Stimulated activated CD8-positive, alpha-beta memory T cell treated with anti-CD3 and anti-CD28 coated beads, Interleukin-7, amount 100 ng/mL, for 24 hours (primary cell): Measurements from ENCODE around the gene SLC13A4.
"Not testable (repeated sequence)": the region's sequence is repeated elsewhere in the genome, so short reads cannot be mapped to it uniquely, and the experiment has no call there.

ENCODE experiments used
- DNase-seq: peaks from one replicate; pipeline ENCODE4 v3.0.0-alpha.2; 2020; ENCODE audit warnings: low read depth

Gene SLC13A4

DNA sequence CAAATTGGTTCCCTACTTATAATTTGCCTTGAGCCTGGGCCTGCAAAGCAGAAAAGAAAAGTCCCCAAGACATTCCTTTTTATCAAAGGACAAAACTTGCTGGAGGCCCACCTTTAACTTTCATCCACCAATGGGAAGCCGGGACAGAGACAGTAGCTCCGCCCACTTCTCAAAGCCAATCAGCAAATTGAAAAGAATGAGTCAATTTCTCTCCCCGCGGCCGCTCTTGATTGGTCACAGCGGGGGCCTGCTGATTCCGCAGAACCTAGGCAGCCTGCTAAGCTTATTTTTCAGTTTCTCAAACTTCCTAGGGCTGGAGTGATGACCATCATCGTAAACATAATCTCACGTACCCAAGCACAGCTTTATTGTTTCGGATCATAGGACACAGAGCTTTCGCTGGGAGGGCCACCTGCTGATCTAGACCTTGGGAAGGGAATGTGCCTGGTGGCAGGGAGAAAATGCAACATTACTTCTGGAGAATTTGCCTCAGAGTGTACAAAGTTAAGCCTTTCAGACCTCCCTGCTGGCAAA lies at the start of gene SLC13A4:
Gene SLC13A4, minus strand, starts transcription at position 51 of the 534 bp plus-strand sequence. CDS start 690 bp downstream, outside the sequence.
- DNase-seq = no peak

- DNase-seq = not testable (repeated sequence)
These were observed 47.9 kb upstream of the SLC13A4 start for GRCh38 chr7:135775915-135776314.

DNA sequence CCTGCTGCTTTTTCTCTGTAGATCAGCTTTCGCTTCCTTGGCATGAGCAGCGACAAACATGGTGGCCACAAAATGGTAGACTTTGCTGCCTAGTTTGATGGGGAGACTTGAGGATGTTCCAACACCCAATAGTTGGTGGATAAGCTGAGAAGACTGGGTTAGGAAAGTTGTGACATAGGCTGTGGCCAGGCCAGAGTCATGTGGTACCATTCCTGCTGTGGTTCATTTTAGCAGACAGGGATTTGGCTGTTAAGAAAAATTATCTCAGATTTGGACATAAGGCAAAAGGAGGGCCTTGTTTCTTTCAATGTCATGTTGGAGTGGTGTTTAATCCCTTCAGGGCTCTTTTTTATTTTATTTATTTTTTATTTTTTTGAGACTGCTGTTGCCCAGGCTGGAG lies 47.2 kb upstream of the SLC13A4 start:
- no peak for DNase-seq

DNA sequence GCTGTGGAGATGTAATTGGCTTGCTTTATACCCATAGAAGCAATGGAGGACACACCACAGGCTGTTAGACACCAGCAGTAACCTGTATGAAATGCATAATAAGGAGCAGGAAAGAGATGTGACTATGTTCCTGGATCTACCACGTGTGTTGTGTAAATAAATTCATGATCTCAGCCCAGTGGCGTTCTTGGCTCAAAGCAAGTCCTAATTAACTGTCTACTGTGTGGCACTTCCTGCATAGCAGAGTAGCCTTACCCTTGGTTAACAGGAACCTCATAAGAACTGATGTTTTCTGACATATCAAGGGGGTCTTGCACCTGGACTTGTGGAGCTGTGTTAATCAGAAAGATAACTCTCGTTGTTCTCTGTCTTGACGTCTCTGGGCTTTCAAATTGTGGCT lies 46.3 kb upstream of the SLC13A4 start:
- no peak for DNase-seq

- no peak for DNase-seq
These were observed 45.5 kb upstream of the SLC13A4 start for GRCh38 chr7:135773464-135773863.

GRCh38 chr7:135772639-135773222 lies 44.7 kb upstream of the SLC13A4 start:
- no peak for DNase-seq

- DNase-seq = no peak
These were observed 44.1 kb upstream of the SLC13A4 start for GRCh38 chr7:135771961-135772638.

- DNase-seq = no peak
These were observed 43.1 kb upstream of the SLC13A4 start for GRCh38 chr7:135771051-135771450.

DNA sequence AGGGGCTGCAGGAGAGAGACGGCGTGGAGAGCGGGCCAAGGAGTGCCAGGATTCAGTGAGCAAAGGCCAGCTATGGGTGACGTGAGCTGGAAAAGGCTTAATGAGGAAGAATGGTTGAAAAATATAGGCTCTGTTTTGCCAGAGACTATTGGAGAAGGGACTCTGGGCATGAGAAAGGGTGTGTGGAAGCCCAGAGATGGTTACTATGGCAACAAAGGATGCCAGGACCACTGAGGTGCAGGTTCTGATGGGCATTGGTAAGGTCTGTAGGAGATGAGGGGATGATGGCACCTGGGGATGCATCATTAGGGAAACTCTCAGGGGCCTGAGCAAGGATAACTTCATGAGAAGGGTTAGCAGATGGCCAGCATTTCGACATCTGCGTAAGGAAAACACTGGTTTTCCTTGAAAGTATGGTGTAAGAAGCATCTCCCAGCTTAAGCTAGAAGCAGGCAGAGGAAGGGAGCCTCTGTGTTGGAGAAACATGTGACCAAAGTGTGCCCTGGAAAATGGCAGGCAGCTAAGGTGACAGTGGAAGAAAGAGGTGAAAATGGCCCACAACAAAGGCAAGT lies 42.2 kb upstream of the SLC13A4 start:
- DNase-seq = no peak

DNA sequence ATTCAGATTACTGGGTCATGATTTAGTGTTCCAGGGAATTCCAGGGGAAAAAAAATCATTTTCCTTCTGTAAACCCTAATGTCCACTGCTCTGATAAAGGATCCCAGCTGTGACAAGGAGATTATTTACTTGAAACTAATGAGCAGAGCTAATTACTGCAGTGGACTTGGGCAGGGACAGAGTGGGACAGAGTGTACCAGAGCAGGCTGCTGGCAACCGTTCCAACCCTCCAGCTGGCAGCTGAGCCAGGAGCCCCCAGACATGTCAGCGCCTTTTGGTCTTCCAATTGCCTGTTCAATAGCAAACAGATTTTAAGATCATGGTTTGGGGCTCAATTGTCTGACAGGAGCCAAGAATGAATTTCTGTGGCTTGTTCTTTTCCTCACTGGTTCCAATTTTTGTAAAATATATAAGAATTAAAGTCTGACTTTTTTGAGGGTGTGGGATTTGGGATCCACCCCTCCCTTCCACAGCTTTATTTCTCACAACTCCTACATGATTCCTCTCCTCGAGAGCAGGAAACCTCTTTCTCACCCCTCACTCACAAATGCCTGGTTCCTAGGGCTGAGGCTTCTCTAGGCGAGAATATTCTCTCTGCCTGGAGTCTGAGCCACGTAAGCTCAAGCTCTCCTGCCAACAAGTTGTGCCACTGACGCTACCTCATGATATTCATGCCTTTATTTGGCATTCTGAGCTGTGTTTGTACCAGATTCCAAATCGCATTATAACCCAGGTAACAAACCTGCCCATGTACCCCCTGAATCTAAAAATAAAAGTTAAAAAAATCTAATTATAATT lies 41.2 kb upstream of the SLC13A4 start:
- no peak for DNase-seq

DNA sequence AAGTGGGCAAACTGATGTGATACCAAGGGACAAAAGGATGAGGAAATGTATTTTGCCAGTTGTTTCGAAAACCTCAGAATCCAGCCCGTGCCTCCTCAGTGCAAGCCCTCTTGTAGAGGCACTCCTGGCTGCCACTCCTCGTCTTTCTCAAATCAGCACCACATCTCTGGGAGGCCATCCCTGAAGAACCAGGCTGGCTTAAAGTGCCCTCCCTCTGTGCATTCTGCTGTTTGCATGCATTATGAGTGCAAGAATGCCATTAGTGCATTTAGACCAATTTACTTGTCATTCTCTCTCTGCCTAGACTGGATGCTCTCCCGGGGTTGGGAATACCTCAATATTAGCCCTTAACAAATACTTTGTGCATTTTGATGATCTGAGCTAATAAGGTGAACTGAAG lies 40.5 kb upstream of the SLC13A4 start:
- DNase-seq = no peak

GRCh38 chr7:135768064-135768463 lies 40.1 kb upstream of the SLC13A4 start:
- no peak for DNase-seq

- DNase-seq = no peak
These were observed 35.3 kb upstream of the SLC13A4 start for GRCh38 chr7:135763261-135763660.

DNA sequence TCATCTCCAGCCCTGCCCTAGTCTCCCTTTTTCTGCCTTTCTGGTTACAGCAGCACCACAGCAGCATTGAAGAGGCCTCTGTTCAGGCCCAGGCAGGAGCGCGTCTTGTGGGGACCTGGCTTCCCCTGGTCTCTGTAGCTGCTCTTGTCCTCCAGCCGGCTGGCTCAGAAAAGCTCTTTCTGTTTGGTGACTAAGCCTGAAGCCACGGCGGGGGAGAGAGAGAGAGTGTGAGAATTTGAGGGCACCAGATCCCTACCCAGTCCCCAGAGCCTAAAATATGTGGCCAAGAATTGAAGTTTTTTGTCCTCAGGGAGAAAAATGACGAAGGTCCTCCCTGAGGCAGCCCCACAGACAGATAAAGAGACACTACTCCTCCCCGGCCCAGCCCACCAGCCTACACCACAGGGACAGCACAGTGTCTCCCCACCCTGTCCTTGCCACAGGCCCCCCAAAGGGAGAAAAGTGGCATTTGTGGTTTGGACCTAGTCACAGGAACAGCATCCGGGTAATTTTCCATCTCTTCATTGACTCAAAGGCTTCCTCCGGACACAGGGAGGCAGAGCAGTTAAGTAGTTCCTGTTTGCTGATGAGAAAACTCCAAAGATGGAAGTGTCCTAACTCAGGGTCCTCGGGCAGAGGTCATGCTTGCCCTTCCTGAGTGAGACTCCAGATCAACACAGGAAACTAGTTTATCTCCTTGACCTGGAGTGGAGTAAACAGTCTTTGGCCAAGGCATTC lies 33.9 kb upstream of the SLC13A4 start:
- no peak for DNase-seq

- DNase-seq = no peak
These were observed 31.5 kb upstream of the SLC13A4 start for GRCh38 chr7:135759532-135759931.

GRCh38 chr7:135758531-135758932 lies 30.5 kb upstream of the SLC13A4 start:
- no peak for DNase-seq

DNA sequence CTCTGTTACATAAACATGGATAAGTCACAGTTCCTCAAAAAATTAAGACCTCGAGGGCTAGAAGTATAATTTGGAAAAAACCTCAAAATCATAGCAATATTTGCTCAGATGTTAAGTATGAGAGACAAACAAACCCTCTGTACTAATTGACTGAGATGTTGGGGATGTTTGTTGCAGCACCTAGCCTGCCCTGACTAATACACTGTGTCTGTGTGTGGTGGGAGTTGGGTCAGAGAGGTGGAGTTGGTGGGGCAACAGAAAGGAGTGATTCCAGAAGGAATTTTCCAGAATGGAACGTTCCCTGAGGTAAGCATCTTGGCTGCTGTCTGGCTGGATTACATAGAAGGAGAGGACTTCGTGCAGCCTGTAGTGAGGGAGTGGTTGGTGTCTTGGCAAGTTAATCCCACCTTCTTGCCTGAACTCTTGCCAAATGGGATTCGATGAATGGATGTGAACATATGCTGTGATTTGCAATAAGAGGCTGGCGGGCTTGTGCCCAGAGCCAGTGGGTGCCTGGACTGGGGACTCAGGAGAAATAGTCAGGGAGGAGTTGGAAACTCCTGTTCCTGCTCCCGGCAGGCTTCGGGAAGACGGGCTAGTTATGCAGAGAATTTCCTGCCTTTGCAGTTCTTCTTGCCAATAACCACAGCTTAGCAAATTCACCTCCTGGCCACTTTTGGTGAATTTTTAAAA lies 29.9 kb upstream of the SLC13A4 start:
- DNase-seq = no peak

- DNase-seq = no peak
These were observed 28.2 kb upstream of the SLC13A4 start for GRCh38 chr7:135756191-135756590.

DNA sequence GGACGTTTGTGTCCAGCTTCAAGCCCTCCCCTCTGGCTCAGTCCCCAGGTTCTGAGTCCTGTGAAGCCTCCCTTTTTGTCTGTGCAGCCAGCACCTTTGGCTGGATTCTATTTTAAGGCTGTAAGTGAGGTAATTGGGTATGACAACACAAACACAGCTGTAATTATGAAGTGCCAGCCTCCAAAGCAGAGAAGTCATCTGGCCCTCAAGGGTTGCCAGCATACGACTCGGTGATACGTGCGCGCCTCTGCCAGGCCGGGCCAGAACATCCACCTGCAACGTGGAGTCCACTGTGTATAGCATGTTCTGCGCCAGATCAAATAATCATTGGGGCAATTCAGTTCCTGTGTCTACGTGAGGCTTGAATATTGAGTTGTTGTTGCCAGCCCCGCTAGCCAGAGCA lies 27.4 kb upstream of the SLC13A4 start:
- DNase-seq = no peak

DNA sequence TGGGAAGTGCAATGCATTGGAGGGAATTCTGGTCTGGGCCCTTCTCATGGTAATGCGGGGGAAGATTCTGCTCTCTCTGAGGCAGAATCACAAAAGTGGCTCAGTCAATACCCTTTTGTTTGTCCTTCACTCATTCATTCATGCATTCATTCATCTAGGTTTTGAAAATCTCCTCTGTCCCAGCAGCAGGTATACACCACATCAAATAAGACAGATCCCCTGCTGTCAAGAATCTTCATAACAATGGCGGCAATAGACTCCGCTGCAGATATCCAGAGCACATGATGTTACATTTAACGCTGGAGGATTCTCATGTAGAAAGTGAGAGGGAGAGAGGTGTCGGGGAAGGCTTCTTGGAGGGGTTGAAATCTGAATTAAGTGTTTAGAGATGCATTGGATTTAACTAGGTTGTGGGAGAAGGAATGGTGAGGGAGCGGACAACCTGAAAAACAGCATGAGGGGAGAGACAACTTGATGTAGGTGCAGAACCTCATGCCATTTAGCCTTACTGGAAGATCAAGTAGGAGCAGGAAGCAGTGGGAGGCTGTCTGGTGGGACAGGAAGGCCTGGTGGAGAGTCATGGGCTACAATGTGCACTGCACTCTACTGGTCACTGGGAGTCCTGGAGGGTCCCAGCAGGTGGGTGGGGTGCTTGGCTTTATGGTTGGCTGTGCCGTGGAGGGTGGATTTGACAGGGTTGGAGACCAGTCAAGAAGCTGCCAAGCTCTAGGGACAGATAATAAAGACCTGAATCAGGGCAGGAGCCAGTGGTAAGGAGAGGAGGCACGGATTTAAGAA lies 25.8 kb upstream of the SLC13A4 start:
- no peak for DNase-seq
